Natural killer cell (primary cell): Measurements from ENCODE around the gene MED13L. TPM values are rescaled to one million over a fixed set of nuclear protein-coding genes. Genes with fewer than 3 reads are reported as not detected.

Experiments
- ATAC-seq, 3 donors: fragments of 150-1000 bp in 2 of 3; fragments of 200-7000 bp in 1 of 3; cut with Tn5 transposase; 1 replicate in 1 of 3; 2 replicates in 2 of 3; pipeline ENCODE4 v1.10.0; 2021; ENCODE audit warnings: mild to moderate bottlenecking in 2 of 3, moderate library complexity in 2 of 3
- DNase-seq, 2 donors: peaks; one replicate each; pipeline versions ENCODE4 v3.0.0 to v3.0.0-alpha.2; 2013 to 2021; ENCODE audit warnings: mixed read lengths in 1 of 2
- H3K27ac ChIP-seq: one replicate; pipeline ENCODE4 v1.5.1; 2013; ENCODE audit warnings: mild to moderate bottlenecking, low read length
- H3K27me3 ChIP-seq: one replicate; pipeline ENCODE4 v1.6.1; 2013; ENCODE audit warnings: low read length; ENCODE audit not compliant: control insufficient read depth, insufficient read depth
- H3K36me3 ChIP-seq: one replicate; pipeline ENCODE4 v1.6.1; 2013; ENCODE audit warnings: low read length; ENCODE audit not compliant: control insufficient read depth, insufficient read depth
- H3K4me1 ChIP-seq: one replicate; pipeline ENCODE4 v1.6.1; 2013; ENCODE audit warnings: low read length; ENCODE audit not compliant: control insufficient read depth, insufficient read depth
- H3K4me3 ChIP-seq: one replicate; pipeline ENCODE4 v1.5.1; 2013; ENCODE audit warnings: low read length
- H3K9me3 ChIP-seq: one replicate; pipeline ENCODE4 v1.6.1; 2013; ENCODE audit warnings: low read length; ENCODE audit not compliant: control insufficient read depth, insufficient read depth
- H3K27ac Mint-ChIP-seq, 2 donors: one replicate each; pipeline ENCODE4 v1.8.0; 2022; ENCODE audit warnings: mild to moderate bottlenecking in 2 of 2, mixed read lengths in 2 of 2, moderate library complexity in 1 of 2
- H3K27me3 Mint-ChIP-seq, 2 donors: one replicate each; pipeline ENCODE4 v1.8.0; 2022; ENCODE audit warnings: low read depth in 2 of 2, mixed read lengths in 2 of 2
- H3K36me3 Mint-ChIP-seq: one replicate; pipeline ENCODE4 v1.8.0; 2022; ENCODE audit warnings: mixed read lengths
- H3K4me1 Mint-ChIP-seq, 2 donors: one replicate each; pipeline ENCODE4 v1.8.0; 2022; ENCODE audit warnings: mixed read lengths in 2 of 2
- H3K4me3 Mint-ChIP-seq: one replicate; pipeline ENCODE4 v1.8.0; 2022; ENCODE audit warnings: mild to moderate bottlenecking, moderate library complexity, mixed read lengths
- H3K9me3 Mint-ChIP-seq, 2 donors: one replicate each; pipeline ENCODE4 v1.8.0; 2022; ENCODE audit warnings: mixed read lengths in 2 of 2
- WGBS: methylation state at CpG from one replicate; pipeline ENCODE4 v1.1.7; 2013; ENCODE audit warnings: missing lambda C conversion rate; ENCODE audit not compliant: insufficient coverage; 5-methylcytosine and 5-hydroxymethylcytosine counted together
- intact Hi-C: fragments of 100-400 bp; cut with micrococcal nuclease; formaldehyde crosslinking; loops from one replicate; pipeline ENCODE4 v1.14.2; 2022
- total RNA-seq, 4 donors: library from RNA; stranded (reverse); fragments of 120-200 nt in 1 of 4; gene quantifications; one replicate each; pipeline versions ENCODE4 v1.2.3 to v1.2.4, GENCODE V29; 2013 to 2022
- TF ChIP-seq, protein P1 (sequence below): fragments of 200-600 bp; IDR thresholded peaks from one replicate; pipeline ENCODE4 v1.8.0; 2022; ENCODE audit warnings: antibody characterized with exemption

MED13L gene
- total RNA-seq, 3 donors from 2014 or later (not counting 1 experiment from before 2014, with no cell fraction given): 237 to 316 (median 240) TPM

GRCh38 chr12:115912440-115912839 lies 365.1 kb downstream of the MED13L start:
- DNase-seq (no peak), ATAC-seq (no peak)
- Histone ChIP-seq H3K9me3 (no peaks in the 10 kb centered on the region), H3K27ac (no peak overlapping the region), H3K4me3 (no peak overlapping the region), H3K36me3 (no peaks in the 10 kb centered on the region), H3K27me3 (peaks cover 4% of the 10 kb centered on the region), H3K4me1 (peaks cover 3% of the 10 kb centered on the region)
- 76% methylated on average over 1 of the region's 1 CpG for WGBS
- H3K36me3 Mint-ChIP-seq: no peaks in the 10 kb centered on the region
- no peaks in the 10 kb centered on the region for H3K4me1 Mint-ChIP-seq
- H3K27ac Mint-ChIP-seq: no peak overlapping the region
- H3K9me3 Mint-ChIP-seq: no peaks in the 10 kb centered on the region
- peaks cover 25% of the 10 kb centered on the region in 2 donors for H3K27me3 Mint-ChIP-seq
- TF ChIP-seq, protein P1, sequence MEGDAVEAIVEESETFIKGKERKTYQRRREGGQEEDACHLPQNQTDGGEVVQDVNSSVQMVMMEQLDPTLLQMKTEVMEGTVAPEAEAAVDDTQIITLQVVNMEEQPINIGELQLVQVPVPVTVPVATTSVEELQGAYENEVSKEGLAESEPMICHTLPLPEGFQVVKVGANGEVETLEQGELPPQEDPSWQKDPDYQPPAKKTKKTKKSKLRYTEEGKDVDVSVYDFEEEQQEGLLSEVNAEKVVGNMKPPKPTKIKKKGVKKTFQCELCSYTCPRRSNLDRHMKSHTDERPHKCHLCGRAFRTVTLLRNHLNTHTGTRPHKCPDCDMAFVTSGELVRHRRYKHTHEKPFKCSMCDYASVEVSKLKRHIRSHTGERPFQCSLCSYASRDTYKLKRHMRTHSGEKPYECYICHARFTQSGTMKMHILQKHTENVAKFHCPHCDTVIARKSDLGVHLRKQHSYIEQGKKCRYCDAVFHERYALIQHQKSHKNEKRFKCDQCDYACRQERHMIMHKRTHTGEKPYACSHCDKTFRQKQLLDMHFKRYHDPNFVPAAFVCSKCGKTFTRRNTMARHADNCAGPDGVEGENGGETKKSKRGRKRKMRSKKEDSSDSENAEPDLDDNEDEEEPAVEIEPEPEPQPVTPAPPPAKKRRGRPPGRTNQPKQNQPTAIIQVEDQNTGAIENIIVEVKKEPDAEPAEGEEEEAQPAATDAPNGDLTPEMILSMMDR: no peak
- intact Hi-C loops: no loop called here
- H3K4me3 Mint-ChIP-seq: no peak overlapping the region

DNA sequence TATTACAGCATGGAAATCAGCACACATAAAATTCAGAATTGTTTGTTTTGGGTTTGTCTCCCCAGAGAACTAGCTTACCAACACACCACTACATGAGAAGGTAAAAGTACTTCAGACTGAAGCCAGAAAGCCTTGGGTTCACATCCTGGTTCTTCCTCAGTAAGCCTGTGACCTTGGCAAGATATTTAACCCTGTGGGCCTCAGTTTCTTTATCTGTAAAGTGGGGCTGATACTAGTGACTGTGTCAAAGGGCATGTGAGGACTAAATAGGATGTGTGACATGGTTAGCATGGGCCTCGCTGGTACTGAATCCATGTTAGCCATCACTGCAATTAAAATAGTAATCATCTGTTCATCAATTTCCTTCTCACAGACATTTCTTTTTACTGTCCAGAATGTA lies 366.1 kb downstream of the MED13L start:
- Histone ChIP-seq H3K36me3 (no peaks in the 10 kb centered on the region), H3K27me3 (no peaks in the 10 kb centered on the region), H3K9me3 (no peaks in the 10 kb centered on the region), H3K4me3 (no peak overlapping the region), H3K27ac (no peak overlapping the region), H3K4me1 (no peaks in the 10 kb centered on the region)
- H3K9me3 Mint-ChIP-seq: no peaks in the 10 kb centered on the region
- H3K27me3 Mint-ChIP-seq: peaks cover 18 to 25% of the 10 kb centered on the region in 2 donors
- H3K4me1 Mint-ChIP-seq: no peaks in the 10 kb centered on the region
- H3K36me3 Mint-ChIP-seq: no peaks in the 10 kb centered on the region
- H3K4me3 Mint-ChIP-seq: no peak overlapping the region
- TF ChIP-seq, protein P1: no peak
- DNase-seq (no peak), ATAC-seq (no peak)
- intact Hi-C loops: no loop called here
- WGBS: 91% methylated on average over 1 of the region's 1 CpG
- H3K27ac Mint-ChIP-seq: no peak overlapping the region

- H3K4me3 ChIP-seq: no peak overlapping the region
- ATAC-seq (no peak), DNase-seq (no peak)
- TF ChIP-seq, protein P1: no peak
- H3K27ac ChIP-seq: no peak overlapping the region
- Mint-ChIP-seq H3K27me3 (peaks cover 15 to 16% of the 10 kb centered on the region in 2 donors), H3K27ac (no peak overlapping the region), H3K9me3 (no peaks in the 10 kb centered on the region), H3K36me3 (no peaks in the 10 kb centered on the region), H3K4me1 (no peaks in the 10 kb centered on the region), H3K4me3 (no peak overlapping the region)
- no peaks in the 10 kb centered on the region for H3K27me3 ChIP-seq
- no peaks in the 10 kb centered on the region for H3K4me1 ChIP-seq
- 63% methylated on average over 5 of the region's 5 CpGs for WGBS
- no peaks in the 10 kb centered on the region for H3K9me3 ChIP-seq
- intact Hi-C loops: no loop called here
- no peaks in the 10 kb centered on the region for H3K36me3 ChIP-seq
Observed at GRCh38 chr12:115910057-115910456, 367.4 kb downstream of the MED13L start.
